ENCODE results near the gene AIMP2. TPM values are rescaled to one million over a fixed set of nuclear protein-coding genes. Genes with fewer than 3 reads are reported as not detected.
A peak's percentile ranks its signal among the peaks of the same experiment; 100 is the strongest.
"Not testable (repeated sequence)": the region's sequence is repeated elsewhere in the genome, so short reads cannot be mapped to it uniquely, and the experiment has no call there.

Gene AIMP2
- total RNA-seq, 1 experiment from 2014 or later = 96.3 TPM

- Histone ChIP-seq H3K36me3 (ENCODE audit: control insufficient read depth, insufficient read depth, low read length) (peaks cover 1% of the 10 kb centered on the region; the same call in 1 of the 2 replicates), H3K9me3 (no peaks in the 10 kb centered on the region), H3K27me3 (replicated peaks; ENCODE audit: control insufficient read depth, insufficient read depth, low read length) (no peaks in the 10 kb centered on the region), H3K4me3 (ENCODE audit: low read depth, low read length) (no peak overlapping the region), H3K4me1 (peaks cover 8% of the 10 kb centered on the region; the same call in 1 of the 2 replicates)
- H3K4me3 Mint-ChIP-seq (ENCODE audit: unreplicated experiment) = no peak overlapping the region
- H3K36me3 Mint-ChIP-seq (ENCODE audit: insufficient read depth, unreplicated experiment) = peaks cover 82% of the 10 kb centered on the region
- H3K9me3 Mint-ChIP-seq (ENCODE audit: unreplicated experiment) = no peaks in the 10 kb centered on the region
- no peak for DNase-seq
- H3K4me1 Mint-ChIP-seq (ENCODE audit: low read depth, unreplicated experiment) = peaks cover 6% of the 10 kb centered on the region
- TF ChIP-seq CTCF (IDR thresholded peaks at IDR 0.05; ENCODE audit: insufficient read depth in 1 of 2, low read depth in 1 of 2, low read length in 1 of 2, severe bottlenecking in 1 of 2, unreplicated experiment in 1 of 2) = no peak
- intact Hi-C loops (cut with micrococcal nuclease; ENCODE audit: unreplicated experiment) = no loop called here
- H3K27me3 Mint-ChIP-seq (ENCODE audit: insufficient read depth, unreplicated experiment) = no peaks in the 10 kb centered on the region
- no TSS peak for BruUV-seq (replicated peaks)
- H3K27ac Mint-ChIP-seq (ENCODE audit: unreplicated experiment) = no peak overlapping the region
- CTCF ChIA-PET = no interaction called here
- POLR2A ChIA-PET = no interaction called here
Measured at GRCh38 chr7:6049780-6050179, 40.7 kb downstream of the AIMP2 start.

- POLR2A ChIA-PET = interaction anchor here (0.6 kb wide), 1 partner anchor 36 kb away, joined by 4 read pairs; no protein-coding TSS in a partner anchor
- Mint-ChIP-seq H3K4me3 (ENCODE audit: unreplicated experiment) (peak overlapping the region; percentile 52), H3K27ac (ENCODE audit: unreplicated experiment) (peak overlapping the region; percentile 96), H3K36me3 (ENCODE audit: insufficient read depth, unreplicated experiment) (peaks cover 80% of the 10 kb centered on the region)
- H3K36me3 ChIP-seq (ENCODE audit: control insufficient read depth, insufficient read depth, low read length); H3K4me3 ChIP-seq (ENCODE audit: low read depth, low read length); intact Hi-C loops (cut with micrococcal nuclease; ENCODE audit: unreplicated experiment); H3K27me3 Mint-ChIP-seq (ENCODE audit: insufficient read depth, unreplicated experiment); H3K9me3 ChIP-seq; DNase-seq; BruUV-seq (replicated peaks); H3K4me1 ChIP-seq; H3K9me3 Mint-ChIP-seq (ENCODE audit: unreplicated experiment); H3K27me3 ChIP-seq (replicated peaks; ENCODE audit: control insufficient read depth, insufficient read depth, low read length); H3K4me1 Mint-ChIP-seq (ENCODE audit: low read depth, unreplicated experiment): not testable (repeated sequence)
- CTCF ChIA-PET = interaction anchor here (0.5 to 1.0 kb wide), 2 partner anchors 54 to 299 kb away, joined by 4 to 5 read pairs; no protein-coding TSS in a partner anchor
Measured at GRCh38 chr7:6051185-6051584, 42.1 kb downstream of the AIMP2 start.

- peak overlapping the region; percentile 93 for H3K4me3 Mint-ChIP-seq (ENCODE audit: unreplicated experiment)
- H3K9me3 ChIP-seq = no peaks in the 10 kb centered on the region
Measured at GRCh38 chr7:6056616-6057015, 47.5 kb downstream of the AIMP2 start.

More at GRCh38 chr7:6056616-6057015, 47.5 kb downstream of the AIMP2 start:
- H3K27ac Mint-ChIP-seq (ENCODE audit: unreplicated experiment) = no peak overlapping the region
- peaks cover 11% of the 10 kb centered on the region for H3K4me1 ChIP-seq
- ChIA-PET CTCF (interaction anchor here (0.8 kb wide), 1 partner anchor 8 kb away, joined by 3 read pairs; no protein-coding TSS in a partner anchor), POLR2A (interaction anchor here (0.6 kb wide), 1 partner anchor 37 kb away, joined by 3 read pairs; no protein-coding TSS in a partner anchor)
- H3K9me3 Mint-ChIP-seq (ENCODE audit: unreplicated experiment) = no peaks in the 10 kb centered on the region
- no peak for DNase-seq
- no peaks in the 10 kb centered on the region for H3K4me1 Mint-ChIP-seq (ENCODE audit: low read depth, unreplicated experiment)
- no peak overlapping the region for H3K4me3 ChIP-seq (ENCODE audit: low read depth, low read length)
- intact Hi-C loops (cut with micrococcal nuclease; ENCODE audit: unreplicated experiment) = no loop called here
- TF ChIP-seq CTCF (IDR thresholded peaks at IDR 0.05; ENCODE audit: insufficient read depth in 1 of 2, low read depth in 1 of 2, low read length in 1 of 2, severe bottlenecking in 1 of 2, unreplicated experiment in 1 of 2) = no peak
- H3K27me3 Mint-ChIP-seq (ENCODE audit: insufficient read depth, unreplicated experiment) = no peaks in the 10 kb centered on the region
- H3K36me3 Mint-ChIP-seq (ENCODE audit: insufficient read depth, unreplicated experiment) = peaks cover 50% of the 10 kb centered on the region
- H3K27me3 ChIP-seq (replicated peaks; ENCODE audit: control insufficient read depth, insufficient read depth, low read length) = no peaks in the 10 kb centered on the region
- H3K36me3 ChIP-seq (ENCODE audit: control insufficient read depth, insufficient read depth, low read length) = no peaks in the 10 kb centered on the region
- no TSS peak for BruUV-seq (replicated peaks)

All from Caco-2 (cell line).